Loucy (cell line): ENCODE results near the gene ILF2.

Experiments
- H2AFZ ChIP-seq: fragments of 200-600 bp; sonication (generic); 2 replicates; pipeline ENCODE4 v1.6.0; 2016; ENCODE audit warnings: antibody characterized with exemption, mild to moderate bottlenecking, low read length, moderate library complexity
- H3F3A ChIP-seq: fragments of 200-600 bp; 2 replicates; pipeline ENCODE4 v1.6.0; 2016; ENCODE audit warnings: antibody characterized with exemption, low read depth, mild to moderate bottlenecking
- H3K27me3 ChIP-seq: fragments of 200-600 bp; sonication (generic); 2 replicates; pipeline ENCODE4 v1.6.1; 2014; ENCODE audit warnings: low read length, mild to moderate bottlenecking; ENCODE audit not compliant: insufficient read depth, poor library complexity, severe bottlenecking
- H3K36me3 ChIP-seq: fragments of 200-600 bp; sonication (generic); 2 replicates; pipeline ENCODE4 v1.6.1; 2016; ENCODE audit warnings: low read length; ENCODE audit not compliant: insufficient read depth
- H3K4me1 ChIP-seq: fragments of 200-600 bp; sonication (generic); 2 replicates; pipeline ENCODE4 v1.5.1; 2014; ENCODE audit warnings: low read length, mild to moderate bottlenecking; ENCODE audit not compliant: insufficient read depth, poor library complexity, severe bottlenecking
- H3K4me2 ChIP-seq: fragments of 200-600 bp; sonication (generic); 2 replicates; pipeline ENCODE4 v1.6.0; 2014; ENCODE audit warnings: antibody characterized with exemption, low read length, low read depth, mild to moderate bottlenecking; ENCODE audit not compliant: poor library complexity, severe bottlenecking
- H3K4me3 ChIP-seq: fragments of 200-600 bp; sonication (generic); 2 replicates; pipeline ENCODE4 v1.5.1; 2014; ENCODE audit warnings: low read length, mild to moderate bottlenecking, mixed read lengths; ENCODE audit not compliant: poor library complexity, severe bottlenecking
- H3K79me2 ChIP-seq: fragments of 200-600 bp; sonication (generic); 2 replicates; pipeline ENCODE4 v1.6.1; 2014; ENCODE audit warnings: low read length; ENCODE audit not compliant: insufficient read depth
- H3K9ac ChIP-seq: fragments of 200-600 bp; sonication (generic); 2 replicates; pipeline ENCODE4 v1.6.0; 2014; ENCODE audit warnings: mild to moderate bottlenecking, low read depth, low read length, moderate library complexity; ENCODE audit not compliant: poor library complexity, severe bottlenecking
- H3K9me2 ChIP-seq: fragments of 200-600 bp; sonication (generic); replicated peaks from 2 replicates; pipeline ENCODE4 v1.6.1; 2016; ENCODE audit warnings: low read depth, low read length, mixed read lengths
- H3K9me3 ChIP-seq: fragments of 200-600 bp; sonication (generic); 2 replicates; pipeline ENCODE4 v1.6.1; 2014; ENCODE audit warnings: mild to moderate bottlenecking, antibody characterized with exemption, low read length, low read depth; ENCODE audit not compliant: insufficient read depth
- H4K20me1 ChIP-seq: fragments of 200-600 bp; sonication (generic); 2 replicates; pipeline ENCODE4 v1.6.0; 2014; ENCODE audit warnings: antibody characterized with exemption, low read length, mild to moderate bottlenecking; ENCODE audit not compliant: insufficient read depth, poor library complexity, severe bottlenecking
- EZH2phosphoT487 ChIP-seq: fragments of 200-600 bp; IDR thresholded peaks from 2 replicates; pipeline ENCODE4 v1.6.1; 2018; ENCODE audit warnings: antibody characterized with exemption, mild to moderate bottlenecking, moderate library complexity, borderline replicate concordance
- TF ChIP-seq, protein P1 (sequence below): fragments of 200-600 bp; sonication (generic); conservative IDR thresholded peaks from 2 replicates; pipeline ENCODE4 v1.5.1; 2014; ENCODE audit warnings: mild to moderate bottlenecking, antibody characterized with exemption, low read length

The ILF2 gene

DNA sequence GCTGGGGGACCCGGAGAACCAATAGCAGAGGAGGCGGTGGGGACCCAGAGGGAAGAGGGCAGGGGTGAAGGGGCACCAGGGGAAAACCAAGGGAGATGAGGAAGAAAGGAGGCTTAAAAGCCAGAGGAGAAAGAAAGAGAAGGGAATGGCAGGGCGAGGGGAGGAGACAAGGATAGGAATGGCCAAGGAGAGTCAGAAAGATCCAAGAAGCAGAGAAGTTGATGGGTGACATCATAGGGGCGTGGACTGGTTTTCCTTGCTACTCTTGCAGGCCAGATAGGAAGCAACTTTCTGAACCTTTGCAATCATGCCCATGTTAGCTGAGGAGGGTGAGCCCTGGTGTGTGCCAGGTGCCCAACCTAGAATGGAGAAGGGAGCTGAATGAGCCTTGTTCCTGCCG, 13.1 kb upstream of the ILF2 start:
- Histone ChIP-seq H3K9me2 (no peaks in the 10 kb centered on the region), H4K20me1 (no peaks in the 10 kb centered on the region), H3K27me3 (no peaks in the 10 kb centered on the region), H3F3A (no peaks in the 10 kb centered on the region), H3K4me1 (no peaks in the 10 kb centered on the region), H3K79me2 (no peaks in the 10 kb centered on the region), H3K4me3 (no peak overlapping the region), H3K36me3 (no peaks in the 10 kb centered on the region), H2AFZ (no peak overlapping the region), H3K9ac (no peak overlapping the region), H3K9me3 (no peaks in the 10 kb centered on the region), H3K4me2 (no peak overlapping the region)
- no peak for TF ChIP-seq EZH2phosphoT487
- TF ChIP-seq, protein P1, sequence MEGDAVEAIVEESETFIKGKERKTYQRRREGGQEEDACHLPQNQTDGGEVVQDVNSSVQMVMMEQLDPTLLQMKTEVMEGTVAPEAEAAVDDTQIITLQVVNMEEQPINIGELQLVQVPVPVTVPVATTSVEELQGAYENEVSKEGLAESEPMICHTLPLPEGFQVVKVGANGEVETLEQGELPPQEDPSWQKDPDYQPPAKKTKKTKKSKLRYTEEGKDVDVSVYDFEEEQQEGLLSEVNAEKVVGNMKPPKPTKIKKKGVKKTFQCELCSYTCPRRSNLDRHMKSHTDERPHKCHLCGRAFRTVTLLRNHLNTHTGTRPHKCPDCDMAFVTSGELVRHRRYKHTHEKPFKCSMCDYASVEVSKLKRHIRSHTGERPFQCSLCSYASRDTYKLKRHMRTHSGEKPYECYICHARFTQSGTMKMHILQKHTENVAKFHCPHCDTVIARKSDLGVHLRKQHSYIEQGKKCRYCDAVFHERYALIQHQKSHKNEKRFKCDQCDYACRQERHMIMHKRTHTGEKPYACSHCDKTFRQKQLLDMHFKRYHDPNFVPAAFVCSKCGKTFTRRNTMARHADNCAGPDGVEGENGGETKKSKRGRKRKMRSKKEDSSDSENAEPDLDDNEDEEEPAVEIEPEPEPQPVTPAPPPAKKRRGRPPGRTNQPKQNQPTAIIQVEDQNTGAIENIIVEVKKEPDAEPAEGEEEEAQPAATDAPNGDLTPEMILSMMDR: no peak

DNA sequence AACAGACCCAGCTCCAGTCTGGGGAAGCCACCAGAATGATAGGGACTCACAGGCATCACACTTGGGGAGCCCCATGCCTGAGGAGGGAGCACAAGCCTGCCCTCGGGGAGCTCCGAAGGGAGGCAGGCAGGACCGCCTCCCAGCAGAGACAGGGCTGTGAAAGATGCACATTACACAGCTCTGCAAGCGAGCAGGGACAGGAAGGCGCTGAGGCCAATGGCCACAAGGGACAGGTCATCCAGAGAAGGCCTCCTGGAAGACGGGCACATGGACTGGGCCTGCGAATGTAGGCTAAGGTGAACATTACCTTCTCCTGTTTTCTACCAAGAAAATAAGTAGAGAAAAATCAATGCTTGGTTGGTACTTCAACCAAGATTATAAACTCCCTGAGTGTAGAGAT, 11.9 kb upstream of the ILF2 start:
- Histone ChIP-seq H3K36me3 (no peaks in the 10 kb centered on the region), H3K27me3 (no peaks in the 10 kb centered on the region), H2AFZ (no peak overlapping the region), H3K9me2 (no peaks in the 10 kb centered on the region), H3F3A (no peaks in the 10 kb centered on the region), H3K4me1 (no peaks in the 10 kb centered on the region), H3K9ac (no peak overlapping the region), H3K9me3 (no peaks in the 10 kb centered on the region), H3K4me2 (no peak overlapping the region), H3K4me3 (no peak overlapping the region), H3K79me2 (no peaks in the 10 kb centered on the region), H4K20me1 (no peaks in the 10 kb centered on the region)
- TF ChIP-seq, protein P1: no peak
- TF ChIP-seq EZH2phosphoT487: no peak

DNA sequence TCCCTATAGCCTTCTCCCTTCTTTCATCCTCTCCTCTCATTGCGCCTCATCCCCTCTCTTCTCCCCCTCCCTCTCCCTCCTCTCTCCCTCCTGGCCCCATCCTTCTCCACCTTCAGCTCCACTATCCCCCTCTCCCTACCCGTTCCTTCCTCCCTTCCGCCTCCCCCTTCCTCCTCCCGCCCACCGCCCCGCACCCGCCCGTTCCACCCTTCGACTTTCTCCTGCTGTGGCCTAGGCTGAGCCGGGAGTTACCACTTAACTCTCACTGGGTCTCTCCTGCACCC, 9.3 kb upstream of the ILF2 start:
- no peak overlapping the region for H2AFZ ChIP-seq
- no peaks in the 10 kb centered on the region for H3K4me1 ChIP-seq
- TF ChIP-seq, protein P1: no peak
- no peak for TF ChIP-seq EZH2phosphoT487
- H4K20me1 ChIP-seq: no peaks in the 10 kb centered on the region
- H3K9ac ChIP-seq: no peak overlapping the region
- H3K9me3 ChIP-seq: no peaks in the 10 kb centered on the region
- no peak overlapping the region for H3K4me2 ChIP-seq
- H3K4me3 ChIP-seq: no peak overlapping the region
- no peaks in the 10 kb centered on the region for H3K36me3 ChIP-seq
- H3K9me2 ChIP-seq: no peaks in the 10 kb centered on the region
- H3K27me3 ChIP-seq: no peaks in the 10 kb centered on the region
- no peaks in the 10 kb centered on the region for H3F3A ChIP-seq
- H3K79me2 ChIP-seq: no peaks in the 10 kb centered on the region
